Neural progenitor cell (in vitro differentiated cells): ENCODE measurements around the gene FOLH1.

Source experiments
- EZH2 ChIP-seq: fragments of 200-600 bp; sonication (generic); IDR thresholded peaks from 2 replicates; pipeline ENCODE4 v1.6.1; 2017; ENCODE audit warnings: antibody characterized with exemption, mild to moderate bottlenecking, moderate library complexity
- EZH2phosphoT487 ChIP-seq: fragments of 200-600 bp; sonication (generic); IDR thresholded peaks from 2 replicates; pipeline ENCODE4 v1.6.1; 2017; ENCODE audit warnings: antibody characterized with exemption
- TF ChIP-seq, protein P1 (sequence below): fragments of 200-600 bp; sonication (generic); IDR thresholded peaks from 2 replicates; pipeline ENCODE4 v1.5.1; 2017; ENCODE audit warnings: antibody characterized with exemption, mild to moderate bottlenecking

DNA sequence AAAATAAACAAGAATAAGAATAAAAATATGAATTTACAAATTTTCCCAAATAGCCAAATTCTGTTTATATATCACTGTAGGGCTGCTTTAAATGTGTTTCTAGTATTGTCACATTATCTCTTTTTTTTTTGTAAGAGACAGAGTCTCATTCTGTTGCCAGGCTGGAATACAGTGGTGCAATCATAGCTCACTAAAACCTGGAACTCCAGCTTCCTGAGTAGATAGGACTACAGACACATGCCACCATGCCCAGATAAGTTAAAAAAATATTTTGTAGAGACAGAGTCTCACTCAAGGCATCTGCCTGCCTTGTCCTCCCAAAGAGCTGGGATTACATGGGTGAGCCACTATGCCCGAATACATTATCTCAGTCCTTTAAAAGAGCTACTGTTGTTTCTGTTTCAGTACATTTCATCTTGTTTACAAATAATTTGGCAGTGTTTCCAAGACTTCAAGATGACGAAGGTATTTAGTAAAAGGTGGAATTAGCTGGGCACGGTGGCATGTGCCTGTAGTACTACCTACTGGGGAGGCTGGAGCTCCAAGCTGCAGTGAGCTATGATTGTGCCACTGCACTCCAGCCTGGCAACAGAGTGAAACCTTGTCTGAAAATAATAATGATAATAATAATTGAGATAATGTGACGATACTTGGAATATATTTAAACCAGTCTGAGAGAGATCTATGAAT is 6.0 kb downstream of the FOLH1 start:
- TF ChIP-seq, protein P1, sequence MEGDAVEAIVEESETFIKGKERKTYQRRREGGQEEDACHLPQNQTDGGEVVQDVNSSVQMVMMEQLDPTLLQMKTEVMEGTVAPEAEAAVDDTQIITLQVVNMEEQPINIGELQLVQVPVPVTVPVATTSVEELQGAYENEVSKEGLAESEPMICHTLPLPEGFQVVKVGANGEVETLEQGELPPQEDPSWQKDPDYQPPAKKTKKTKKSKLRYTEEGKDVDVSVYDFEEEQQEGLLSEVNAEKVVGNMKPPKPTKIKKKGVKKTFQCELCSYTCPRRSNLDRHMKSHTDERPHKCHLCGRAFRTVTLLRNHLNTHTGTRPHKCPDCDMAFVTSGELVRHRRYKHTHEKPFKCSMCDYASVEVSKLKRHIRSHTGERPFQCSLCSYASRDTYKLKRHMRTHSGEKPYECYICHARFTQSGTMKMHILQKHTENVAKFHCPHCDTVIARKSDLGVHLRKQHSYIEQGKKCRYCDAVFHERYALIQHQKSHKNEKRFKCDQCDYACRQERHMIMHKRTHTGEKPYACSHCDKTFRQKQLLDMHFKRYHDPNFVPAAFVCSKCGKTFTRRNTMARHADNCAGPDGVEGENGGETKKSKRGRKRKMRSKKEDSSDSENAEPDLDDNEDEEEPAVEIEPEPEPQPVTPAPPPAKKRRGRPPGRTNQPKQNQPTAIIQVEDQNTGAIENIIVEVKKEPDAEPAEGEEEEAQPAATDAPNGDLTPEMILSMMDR, result no peak
- no peak for TF ChIP-seq EZH2
- no peak for TF ChIP-seq EZH2phosphoT487
